Chondrocyte (in vitro differentiated cells): ENCODE measurements around the gene DGCR2. TPM values are rescaled to one million over a fixed set of nuclear protein-coding genes. Genes with fewer than 3 reads are reported as not detected.
"Not testable (repeated sequence)": the region's sequence is repeated elsewhere in the genome, so short reads cannot be mapped to it uniquely, and the experiment has no call there.

Experiments used
- DNase-seq: peaks from one replicate; pipeline ENCODE4 v3.0.0; 2021; ENCODE audit warnings: mixed read lengths, low spot score
- H3K27ac Mint-ChIP-seq: one replicate; pipeline ENCODE4 v1.8.0; 2021; ENCODE audit warnings: mild to moderate bottlenecking, moderate library complexity, mixed read lengths; ENCODE audit not compliant: unreplicated experiment
- H3K27me3 Mint-ChIP-seq: 2 replicates; pipeline ENCODE4 v1.8.0; 2021; ENCODE audit warnings: low read depth, mixed read lengths
- H3K36me3 Mint-ChIP-seq: 2 replicates; pipeline ENCODE4 v1.8.0; 2021; ENCODE audit warnings: low read depth, mixed read lengths
- H3K4me1 Mint-ChIP-seq: 2 replicates; pipeline ENCODE4 v1.8.0; 2021; ENCODE audit warnings: low read depth, mild to moderate bottlenecking, mixed read lengths
- H3K4me3 Mint-ChIP-seq: one replicate; pipeline ENCODE4 v1.8.0; 2021; ENCODE audit warnings: mild to moderate bottlenecking, moderate library complexity, mixed read lengths; ENCODE audit not compliant: unreplicated experiment
- H3K9me3 Mint-ChIP-seq: 2 replicates; pipeline ENCODE4 v1.8.0; 2021; ENCODE audit warnings: low read depth, mixed read lengths
- total RNA-seq: library from RNA; stranded (reverse); gene quantifications from 3 replicates; pipeline ENCODE4 v1.2.1, GENCODE V29; 2021

The DGCR2 gene
- total RNA-seq, 1 donor from 2014 or later = 45.8 TPM

DNA sequence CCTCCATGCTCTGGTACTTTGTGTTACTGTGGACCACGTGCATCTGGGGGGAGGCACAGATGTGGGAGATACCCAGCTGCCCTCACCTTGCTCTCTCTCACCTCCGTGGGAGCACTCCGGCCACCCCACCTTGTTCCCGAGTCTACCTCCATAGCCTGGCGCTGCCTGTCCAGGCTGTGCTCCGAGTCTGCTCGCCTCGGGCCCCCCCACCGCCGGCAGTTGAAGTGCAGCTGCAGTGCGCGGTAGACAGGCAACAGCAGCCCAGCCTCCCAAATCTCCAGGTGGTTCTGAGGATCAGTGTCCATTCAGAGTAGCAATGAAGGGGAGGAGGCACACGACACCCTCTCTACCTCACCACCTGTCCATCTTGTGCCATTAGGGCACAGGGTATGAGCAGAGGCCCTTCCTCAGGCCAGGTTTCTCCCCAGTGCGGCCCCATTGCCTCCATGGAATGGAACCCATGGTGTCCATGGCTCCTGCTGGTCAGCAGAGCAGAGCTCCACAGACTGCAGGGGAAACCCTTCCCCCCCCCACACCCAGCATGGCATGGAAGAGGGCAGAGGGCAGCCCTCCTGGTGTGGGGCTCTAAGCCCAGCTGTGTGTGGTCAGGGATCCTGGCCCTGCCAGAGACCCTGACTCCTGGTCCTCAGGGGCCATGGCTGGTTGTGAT lies 89.2 kb downstream of the DGCR2 start:
- not testable (repeated sequence) for H3K27ac Mint-ChIP-seq, H3K36me3 Mint-ChIP-seq, DNase-seq, H3K4me1 Mint-ChIP-seq, H3K9me3 Mint-ChIP-seq, H3K4me3 Mint-ChIP-seq
- peaks cover 16% of the 10 kb centered on the region for H3K27me3 Mint-ChIP-seq

GRCh38 chr22:19032156-19032785 lies 89.9 kb downstream of the DGCR2 start:
- H3K27ac Mint-ChIP-seq, H3K9me3 Mint-ChIP-seq, DNase-seq, H3K4me1 Mint-ChIP-seq, H3K4me3 Mint-ChIP-seq, H3K36me3 Mint-ChIP-seq: not testable (repeated sequence)
- H3K27me3 Mint-ChIP-seq = peaks cover 19% of the 10 kb centered on the region

- H3K27ac Mint-ChIP-seq, H3K4me3 Mint-ChIP-seq, H3K36me3 Mint-ChIP-seq, H3K9me3 Mint-ChIP-seq, H3K4me1 Mint-ChIP-seq, DNase-seq: not testable (repeated sequence)
- H3K27me3 Mint-ChIP-seq = peaks cover 24% of the 10 kb centered on the region
These were observed 91.3 kb downstream of the DGCR2 start for GRCh38 chr22:19030889-19031252.

- H3K4me3 Mint-ChIP-seq, H3K36me3 Mint-ChIP-seq, H3K27ac Mint-ChIP-seq, H3K4me1 Mint-ChIP-seq, DNase-seq, H3K9me3 Mint-ChIP-seq: not testable (repeated sequence)
- peaks cover 24% of the 10 kb centered on the region for H3K27me3 Mint-ChIP-seq
These were observed 91.9 kb downstream of the DGCR2 start for GRCh38 chr22:19030226-19030888.

- H3K9me3 Mint-ChIP-seq, H3K4me3 Mint-ChIP-seq, H3K36me3 Mint-ChIP-seq, DNase-seq, H3K27ac Mint-ChIP-seq, H3K4me1 Mint-ChIP-seq: not testable (repeated sequence)
- H3K27me3 Mint-ChIP-seq = peaks cover 24% of the 10 kb centered on the region
These were observed 92.8 kb downstream of the DGCR2 start for GRCh38 chr22:19029113-19030103.

GRCh38 chr22:19028060-19028455 lies 94.2 kb downstream of the DGCR2 start:
- H3K9me3 Mint-ChIP-seq, H3K4me3 Mint-ChIP-seq, H3K4me1 Mint-ChIP-seq, DNase-seq, H3K27ac Mint-ChIP-seq, H3K36me3 Mint-ChIP-seq: not testable (repeated sequence)
- peaks cover 24% of the 10 kb centered on the region for H3K27me3 Mint-ChIP-seq

DNA sequence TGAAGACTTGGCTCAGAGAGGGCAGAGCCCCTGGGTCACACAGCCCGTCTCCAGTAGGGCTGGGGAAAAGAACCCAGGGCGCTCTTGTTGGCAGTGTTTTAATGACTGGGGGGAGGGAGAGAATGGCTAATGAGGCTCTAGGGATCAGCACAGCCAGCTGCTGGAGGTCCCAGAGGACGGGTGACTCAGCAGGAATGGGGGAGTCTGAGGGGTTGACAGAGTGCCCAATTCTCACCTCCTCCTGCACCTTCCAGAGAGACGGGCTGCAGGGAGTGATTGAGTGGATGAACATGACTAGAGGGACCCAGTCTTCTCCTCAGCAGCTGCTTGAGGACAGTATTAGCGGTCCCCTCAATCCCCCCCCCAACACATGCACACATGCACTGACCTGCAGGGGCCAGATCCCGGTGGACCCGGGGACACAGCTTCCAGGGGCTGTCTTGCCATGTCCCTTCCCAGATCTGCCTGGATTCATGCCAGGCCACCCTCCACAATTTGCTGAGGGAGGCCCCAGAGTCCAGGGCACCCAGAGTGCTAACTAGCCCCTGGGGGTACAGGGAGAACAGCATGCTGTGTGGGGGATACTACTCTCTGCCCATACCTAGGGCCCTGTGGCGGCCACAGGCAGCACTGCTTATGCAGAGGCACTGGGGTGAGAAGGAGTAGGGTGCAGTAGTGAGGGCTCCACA lies 94.7 kb downstream of the DGCR2 start:
- not testable (repeated sequence) for H3K27ac Mint-ChIP-seq, H3K9me3 Mint-ChIP-seq, DNase-seq, H3K4me3 Mint-ChIP-seq, H3K36me3 Mint-ChIP-seq, H3K4me1 Mint-ChIP-seq
- H3K27me3 Mint-ChIP-seq = peaks cover 27% of the 10 kb centered on the region

- H3K27ac Mint-ChIP-seq = not testable (repeated sequence)
These were observed 96.1 kb downstream of the DGCR2 start for GRCh38 chr22:19026080-19026479.

GRCh38 chr22:19024956-19025489 lies 97.2 kb downstream of the DGCR2 start:
- not testable (repeated sequence) for H3K4me1 Mint-ChIP-seq, H3K27ac Mint-ChIP-seq, H3K4me3 Mint-ChIP-seq, DNase-seq, H3K9me3 Mint-ChIP-seq, H3K36me3 Mint-ChIP-seq
- peaks cover 27% of the 10 kb centered on the region for H3K27me3 Mint-ChIP-seq

More at GRCh38 chr22:19026080-19026479, 96.1 kb downstream of the DGCR2 start:
- not testable (repeated sequence) for H3K4me3 Mint-ChIP-seq, H3K9me3 Mint-ChIP-seq, H3K36me3 Mint-ChIP-seq, DNase-seq, H3K4me1 Mint-ChIP-seq
- peaks cover 25% of the 10 kb centered on the region for H3K27me3 Mint-ChIP-seq

GRCh38 chr22:19023931-19024330 lies 98.3 kb downstream of the DGCR2 start:
- H3K36me3 Mint-ChIP-seq, DNase-seq, H3K4me3 Mint-ChIP-seq, H3K9me3 Mint-ChIP-seq, H3K27ac Mint-ChIP-seq, H3K4me1 Mint-ChIP-seq: not testable (repeated sequence)
- peaks cover 37% of the 10 kb centered on the region for H3K27me3 Mint-ChIP-seq
